Keratinocyte (primary cell): ENCODE data around the gene INA. TPM values are rescaled to one million over a fixed set of nuclear protein-coding genes. Genes with fewer than 3 reads are reported as not detected.

Source experiments
- DNase-seq: peaks from one replicate; pipeline ENCODE4 v3.0.0-alpha.2; 2011; ENCODE audit warnings: low read depth, missing footprints, low spot score
- FAIRE-seq: peaks from 2 replicates; lab custom pipeline; 2011; peaks lifted over from hg19 to GRCh38; lab: Jason Lieb, UNC
- H2AFZ ChIP-seq: 2 replicates; pipeline ENCODE4 v1.6.0; 2012; ENCODE audit warnings: low read length, control low read depth, inconsistent platforms; ENCODE audit not compliant: control insufficient read depth
- H3K27ac ChIP-seq: 2 replicates; pipeline ENCODE4 v1.5.1; 2011; ENCODE audit warnings: low read length; ENCODE audit not compliant: control insufficient read depth, insufficient read depth
- H3K27me3 ChIP-seq: 3 replicates; pipeline ENCODE4 v1.6.0; 2011; ENCODE audit warnings: low read length; ENCODE audit not compliant: control insufficient read depth, insufficient read depth; ENCODE audit errors: extremely low read depth
- H3K36me3 ChIP-seq, 2 experiments: 2 replicates in 1 of 2; 3 replicates in 1 of 2; pipeline ENCODE4 v1.5.1; 2011; ENCODE audit warnings: low read length in 2 of 2, mild to moderate bottlenecking in 1 of 2; ENCODE audit not compliant: control insufficient read depth in 2 of 2, insufficient read depth in 2 of 2; ENCODE audit errors: extremely low read depth in 1 of 2
- H3K4me1 ChIP-seq: 3 replicates; pipeline ENCODE4 v1.5.1; 2011; ENCODE audit warnings: low read length; ENCODE audit not compliant: control insufficient read depth, insufficient read depth; ENCODE audit errors: extremely low read depth
- H3K4me2 ChIP-seq: 3 replicates; pipeline ENCODE4 v1.6.0; 2011; ENCODE audit warnings: low read depth, low read length; ENCODE audit not compliant: control insufficient read depth, insufficient read depth; ENCODE audit errors: extremely low read depth
- H3K4me3 ChIP-seq, 3 experiments: fragments of 200-600 bp in 1 of 3; sonication (generic) in 1 of 3; 2 replicates in 2 of 3; 3 replicates in 1 of 3; pipeline ENCODE4 v1.5.1; 2011 to 2016; ENCODE audit warnings: low read length in 3 of 3, mild to moderate bottlenecking in 3 of 3, control low read depth in 2 of 3, inconsistent platforms in 1 of 3, low read depth in 1 of 3, mixed read lengths in 1 of 3, mixed run types in 1 of 3, moderate library complexity in 1 of 3; ENCODE audit not compliant: control insufficient read depth in 2 of 3, insufficient read depth in 2 of 3; ENCODE audit errors: extremely low read depth in 1 of 3
- H3K79me2 ChIP-seq: 2 replicates; pipeline ENCODE4 v1.6.0; 2012; ENCODE audit warnings: low read length; ENCODE audit not compliant: control insufficient read depth, insufficient read depth
- H3K9ac ChIP-seq: 3 replicates; pipeline ENCODE4 v1.6.0; 2011; ENCODE audit warnings: low read length; ENCODE audit not compliant: control insufficient read depth, insufficient read depth; ENCODE audit errors: extremely low read depth
- H3K9me1 ChIP-seq: 3 replicates; pipeline ENCODE4 v1.6.0; 2011; ENCODE audit warnings: low read length; ENCODE audit not compliant: control insufficient read depth, insufficient read depth; ENCODE audit errors: extremely low read depth
- H3K9me3 ChIP-seq: 2 replicates; pipeline ENCODE4 v1.5.1; 2012; ENCODE audit warnings: low read depth, low read length; ENCODE audit not compliant: control insufficient read depth
- H4K20me1 ChIP-seq: 3 replicates; pipeline ENCODE4 v1.6.0; 2011; ENCODE audit warnings: low read length; ENCODE audit not compliant: control insufficient read depth, insufficient read depth; ENCODE audit errors: extremely low read depth
- EZH2 ChIP-seq: IDR thresholded peaks from one replicate; pipeline ENCODE4 v1.6.1; 2012; ENCODE audit warnings: inconsistent platforms, mild to moderate bottlenecking, low read length, moderate library complexity
- dilution Hi-C: fragments of 300-500 bp; cut with MboI; formaldehyde crosslinking; loops from one replicate; pipeline ENCODE4 v1.7.0; 2020; ENCODE audit warnings: low sequenced_read_pairs; ENCODE audit not compliant: extremely low pct_ligation_motif_present
- polyA plus RNA-seq, 5 experiments: library from polyadenylated mRNA; depleted of rRNA in 3 of 5; stranded (reverse) in 3 of 5; stranded (forward) in 1 of 5; unstranded in 1 of 5; fragments of >200 nt; gene quantifications; 1 replicate in 1 of 5; 2 replicates in 3 of 5; 3 replicates in 1 of 5; pipeline versions ENCODE4 v1.2.1 to v1.2.3, GENCODE V29; 2011 to 2012; ENCODE audit warnings: missing spikeins in 2 of 5, low read depth in 1 of 5, low replicate concordance in 1 of 5
- TF ChIP-seq, protein P1 (sequence below), 3 experiments: IDR thresholded peaks in 1 of 3; conservative IDR thresholded peaks in 1 of 3; optimal IDR thresholded peaks in 1 of 3; 2 replicates in 2 of 3; 3 replicates in 1 of 3; pipeline versions ENCODE3 to v1.5.1; 2011; ENCODE audit warnings: low read length in 3 of 3, mild to moderate bottlenecking in 3 of 3, moderate library complexity in 2 of 3, control low read depth in 1 of 3, inconsistent platforms in 1 of 3; ENCODE audit not compliant: insufficient read depth in 2 of 3; ENCODE audit errors: extremely low read depth in 1 of 3

Gene INA
- polyA plus RNA-seq, 1 donor (not counting 4 experiments of a cell fraction or from before 2014, with no cell fraction given): 4.6 TPM

DNA sequence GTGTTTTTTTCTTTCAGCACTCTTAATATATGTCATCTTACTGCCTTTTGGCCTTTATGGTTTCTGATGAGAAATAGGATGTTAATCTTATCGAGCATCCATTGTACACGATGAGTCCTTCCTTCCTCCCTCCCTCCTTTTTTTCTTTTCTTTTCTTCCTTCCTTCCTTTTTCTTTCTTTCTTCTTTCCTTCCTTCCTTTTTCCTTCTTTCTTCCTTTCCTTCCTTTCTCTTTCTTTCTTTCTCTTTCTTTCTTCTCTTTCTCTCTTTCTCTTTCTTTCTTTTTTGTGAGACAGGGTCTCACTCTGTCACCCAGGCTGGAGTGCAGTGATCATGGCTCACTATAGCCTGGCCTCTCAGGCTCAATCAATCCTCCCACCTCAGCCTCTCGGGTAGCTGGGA, 22.8 kb upstream of the INA start:
- no peaks in the 10 kb centered on the region for H3K36me3 ChIP-seq

DNA sequence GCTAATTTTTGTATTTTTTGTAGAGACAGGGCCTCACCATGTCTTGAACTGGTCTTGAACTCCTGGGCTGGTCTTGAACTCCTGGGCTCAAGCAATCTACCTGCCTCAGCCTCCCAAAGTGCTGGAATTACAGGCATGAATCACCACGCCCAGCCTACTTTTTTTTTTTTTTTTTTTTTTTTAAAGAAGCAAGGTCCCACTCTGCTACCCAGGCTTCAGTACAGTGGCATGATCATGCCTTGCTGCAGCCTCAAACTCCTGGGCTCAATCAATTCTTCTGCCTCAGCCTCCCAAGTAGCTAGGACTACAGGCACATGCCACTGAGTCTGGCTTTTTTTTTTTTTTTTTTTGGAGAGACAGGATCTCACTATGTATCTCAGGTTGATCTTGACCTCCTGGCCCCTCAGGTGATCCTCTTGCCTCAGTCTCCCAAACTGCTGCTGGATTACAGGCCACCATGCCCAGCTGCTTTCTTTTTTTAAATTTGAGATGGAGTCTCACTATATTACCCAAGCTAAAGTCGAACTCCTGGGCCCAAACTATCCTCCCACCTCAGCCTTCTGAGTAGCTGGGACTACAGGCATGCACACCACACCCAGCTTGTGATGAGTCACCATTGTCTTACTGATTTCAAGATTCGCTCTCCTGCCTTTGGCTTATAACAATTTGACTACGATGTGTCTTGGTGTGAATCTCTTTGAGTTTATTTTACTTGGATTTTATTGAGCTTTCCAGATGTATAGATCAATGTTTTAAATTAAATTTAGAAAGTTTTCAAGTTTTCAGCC, 22.2 kb upstream of the INA start:
- no peak overlapping the region for H2AFZ ChIP-seq
- H4K20me1 ChIP-seq: no peaks in the 10 kb centered on the region
- no peak overlapping the region for H3K27ac ChIP-seq
- no peaks in the 10 kb centered on the region for H3K79me2 ChIP-seq
- peak; percentile 92 for FAIRE-seq
- no peak overlapping the region for H3K4me3 ChIP-seq
- peaks cover 11% of the 10 kb centered on the region for H3K4me1 ChIP-seq
- peak overlapping the region; percentile 63 for H3K4me2 ChIP-seq
- DNase-seq: no peak
- H3K9ac ChIP-seq: no peak overlapping the region
- no peak for TF ChIP-seq EZH2
- TF ChIP-seq, protein P1, sequence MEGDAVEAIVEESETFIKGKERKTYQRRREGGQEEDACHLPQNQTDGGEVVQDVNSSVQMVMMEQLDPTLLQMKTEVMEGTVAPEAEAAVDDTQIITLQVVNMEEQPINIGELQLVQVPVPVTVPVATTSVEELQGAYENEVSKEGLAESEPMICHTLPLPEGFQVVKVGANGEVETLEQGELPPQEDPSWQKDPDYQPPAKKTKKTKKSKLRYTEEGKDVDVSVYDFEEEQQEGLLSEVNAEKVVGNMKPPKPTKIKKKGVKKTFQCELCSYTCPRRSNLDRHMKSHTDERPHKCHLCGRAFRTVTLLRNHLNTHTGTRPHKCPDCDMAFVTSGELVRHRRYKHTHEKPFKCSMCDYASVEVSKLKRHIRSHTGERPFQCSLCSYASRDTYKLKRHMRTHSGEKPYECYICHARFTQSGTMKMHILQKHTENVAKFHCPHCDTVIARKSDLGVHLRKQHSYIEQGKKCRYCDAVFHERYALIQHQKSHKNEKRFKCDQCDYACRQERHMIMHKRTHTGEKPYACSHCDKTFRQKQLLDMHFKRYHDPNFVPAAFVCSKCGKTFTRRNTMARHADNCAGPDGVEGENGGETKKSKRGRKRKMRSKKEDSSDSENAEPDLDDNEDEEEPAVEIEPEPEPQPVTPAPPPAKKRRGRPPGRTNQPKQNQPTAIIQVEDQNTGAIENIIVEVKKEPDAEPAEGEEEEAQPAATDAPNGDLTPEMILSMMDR (optimal IDR thresholded peaks at IDR 0.05 in 1 of 3, IDR thresholded peaks at IDR 0.05 in 1 of 3, conservative IDR thresholded peaks at IDR 0.05 in 1 of 3; ENCODE audit: extremely low read depth in 1 of 3, insufficient read depth in 2 of 3, low read length in 3 of 3): no peak
- no peaks in the 10 kb centered on the region for H3K9me3 ChIP-seq
- H3K36me3 ChIP-seq: no peaks in the 10 kb centered on the region
- H3K9me1 ChIP-seq: no peaks in the 10 kb centered on the region
- H3K27me3 ChIP-seq: no peaks in the 10 kb centered on the region
- dilution Hi-C loops: no loop called here

More for the DNA sequence above, 22.8 kb upstream of the INA start:
- no peaks in the 10 kb centered on the region for H3K9me3 ChIP-seq
- DNase-seq (no peak), FAIRE-seq (no peak)
- H3K27ac ChIP-seq: no peak overlapping the region
- peaks cover 11% of the 10 kb centered on the region for H3K4me1 ChIP-seq
- H4K20me1 ChIP-seq: no peaks in the 10 kb centered on the region
- no peak overlapping the region for H2AFZ ChIP-seq
- no peaks in the 10 kb centered on the region for H3K27me3 ChIP-seq
- H3K9me1 ChIP-seq: no peaks in the 10 kb centered on the region
- dilution Hi-C loops: no loop called here
- H3K79me2 ChIP-seq: no peaks in the 10 kb centered on the region
- H3K9ac ChIP-seq: no peak overlapping the region
- no peak overlapping the region for H3K4me2 ChIP-seq
- H3K4me3 ChIP-seq: no peak overlapping the region
- TF ChIP-seq, protein P1 (optimal IDR thresholded peaks at IDR 0.05 in 1 of 3, IDR thresholded peaks at IDR 0.05 in 1 of 3, conservative IDR thresholded peaks at IDR 0.05 in 1 of 3; ENCODE audit: extremely low read depth in 1 of 3, insufficient read depth in 2 of 3, low read length in 3 of 3): no peak
- no peak for TF ChIP-seq EZH2
